CD4-positive, alpha-beta T cell treated with Interferon alpha-2 for 1 hour (primary cell): ENCODE data around the gene SERINC3.

Source experiments
- DNase-seq, 2 donors: peaks; one replicate each; pipeline ENCODE4 v3.0.0-alpha.2; 2020 to 2022

Gene SERINC3

DNA sequence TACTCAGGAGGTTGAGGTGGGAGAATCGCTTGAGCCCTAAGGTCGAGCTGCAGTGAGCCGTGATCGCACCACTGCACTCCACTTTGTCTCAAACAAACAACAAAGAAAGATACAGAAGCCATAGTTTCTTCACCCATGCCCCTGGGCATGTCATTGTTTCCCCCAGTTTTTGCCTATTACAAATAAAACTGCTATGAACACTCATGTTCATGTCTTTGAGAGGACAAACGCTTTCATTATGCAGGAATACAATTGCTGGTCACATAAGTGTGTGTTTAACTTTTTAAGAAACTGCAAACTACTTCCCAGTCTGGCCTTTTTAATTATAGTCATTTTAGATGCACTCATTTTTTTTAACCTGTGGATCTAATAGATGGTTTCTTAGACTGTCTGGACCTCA lies 58.4 kb downstream of the SERINC3 start:
- DNase-seq: no peak

DNA sequence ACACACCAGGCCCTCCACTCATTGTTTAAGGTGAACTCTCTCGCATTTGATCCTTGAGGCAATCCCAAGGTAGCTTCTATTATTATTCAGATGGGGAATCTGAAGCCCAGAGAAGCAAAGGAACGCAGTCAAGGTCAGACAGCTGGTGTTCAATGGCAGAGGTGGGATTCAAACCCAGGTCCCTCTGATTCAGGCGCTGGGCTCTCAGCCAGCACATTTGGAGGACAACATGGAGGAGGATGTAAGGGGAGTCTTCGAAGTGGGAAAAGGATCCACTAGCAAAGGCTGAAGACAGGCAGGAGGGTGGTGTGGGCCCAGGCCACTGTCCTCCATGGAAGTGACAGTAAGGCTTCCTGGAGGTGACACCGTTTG lies 60.1 kb downstream of the SERINC3 start:
- no peak for DNase-seq

- no peak for DNase-seq
Observed at GRCh38 chr20:44461142-44461802, 60.6 kb downstream of the SERINC3 start.

DNA sequence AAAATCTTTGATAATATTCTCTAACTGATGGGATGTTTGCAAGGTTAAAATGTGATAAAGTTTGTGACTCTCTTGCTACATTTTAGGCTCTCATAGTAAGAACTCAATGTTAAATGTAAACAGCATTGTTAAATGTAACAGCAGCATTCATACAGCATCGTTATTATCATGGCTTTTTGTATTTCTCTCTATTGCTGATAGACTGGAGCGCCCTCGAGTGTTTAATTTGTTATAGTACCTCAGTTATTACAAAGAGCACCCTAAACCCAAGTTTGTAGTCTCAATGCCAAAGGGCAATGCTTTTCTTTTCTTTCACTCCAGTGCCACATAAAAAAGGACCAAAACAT lies 61.1 kb downstream of the SERINC3 start:
- DNase-seq: peak in 1 of 2 donors; percentile 33

GRCh38 chr20:44459271-44459670 lies 62.6 kb downstream of the SERINC3 start:
- DNase-seq: no peak

DNA sequence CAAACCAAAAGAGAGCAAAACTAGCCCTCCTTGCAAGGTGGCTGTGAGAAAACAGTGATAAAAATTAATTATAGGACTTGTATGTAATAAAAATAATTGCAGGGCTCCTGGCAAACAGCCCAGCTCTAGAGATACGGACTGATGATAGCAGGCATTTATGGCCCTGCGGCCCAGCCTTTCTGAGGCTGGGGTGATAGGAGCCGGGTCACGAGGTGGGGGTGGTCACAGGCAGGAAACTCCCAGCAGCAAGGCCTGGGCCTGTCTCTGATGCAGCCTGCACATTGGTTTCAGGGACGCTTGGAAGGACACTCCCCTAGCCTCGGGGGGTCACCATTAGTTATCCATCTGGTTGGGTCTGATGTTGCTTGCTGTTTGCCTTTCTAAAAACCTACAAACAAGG lies 64.9 kb downstream of the SERINC3 start:
- no peak for DNase-seq

- DNase-seq: no peak
Observed at GRCh38 chr20:44456611-44457010, 65.3 kb downstream of the SERINC3 start.

DNA sequence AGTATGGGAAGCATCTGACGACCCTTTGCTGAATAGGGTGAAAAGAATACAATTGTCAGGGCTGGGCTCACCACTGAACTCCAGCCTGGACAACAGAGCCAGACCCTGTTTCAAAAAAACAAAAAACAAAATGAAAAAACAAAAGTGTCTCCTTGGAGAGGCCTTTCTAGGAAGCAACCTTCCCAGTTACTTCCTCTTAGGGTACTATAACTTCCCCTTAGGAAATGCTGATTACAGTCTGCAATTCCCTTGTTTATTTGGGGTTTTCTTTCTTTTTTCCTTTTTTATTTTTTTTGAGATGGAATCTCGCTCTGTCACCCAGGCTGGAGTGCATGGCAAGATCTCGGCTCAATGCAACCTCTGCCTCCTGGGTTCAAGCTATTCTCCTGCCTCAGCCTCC lies 66.7 kb downstream of the SERINC3 start:
- DNase-seq: no peak

DNA sequence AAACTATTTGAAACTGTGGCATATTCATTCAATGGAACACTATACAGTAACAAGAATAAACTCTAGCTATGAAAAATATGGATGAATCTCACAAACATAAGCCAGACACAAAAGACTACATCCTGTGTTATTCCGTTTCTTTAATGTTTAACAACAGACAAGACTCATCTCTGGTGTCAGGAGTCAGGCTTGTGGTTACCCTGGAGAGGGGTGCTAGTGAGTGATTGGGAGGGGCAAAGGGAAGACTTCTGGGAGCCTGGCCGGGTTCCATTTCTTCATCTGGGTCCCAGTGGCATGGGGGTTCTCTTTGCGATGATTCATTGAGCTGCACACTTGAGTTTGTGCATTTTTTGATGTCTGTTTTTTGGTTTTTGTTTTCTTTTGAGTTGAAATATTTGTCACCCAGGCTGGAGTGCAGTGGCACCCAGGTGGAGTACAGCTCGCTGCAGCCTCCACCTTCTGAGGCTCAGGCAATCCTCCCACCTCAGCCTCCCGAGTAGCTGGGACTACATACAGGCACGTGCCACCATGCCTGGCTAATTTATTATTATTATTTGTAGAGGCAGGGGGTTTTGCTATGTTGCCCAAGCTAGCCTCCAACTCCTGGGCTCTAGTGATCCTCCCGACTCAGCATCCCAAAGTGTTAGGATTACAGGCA lies 67.4 kb downstream of the SERINC3 start:
- DNase-seq: no peak

DNA sequence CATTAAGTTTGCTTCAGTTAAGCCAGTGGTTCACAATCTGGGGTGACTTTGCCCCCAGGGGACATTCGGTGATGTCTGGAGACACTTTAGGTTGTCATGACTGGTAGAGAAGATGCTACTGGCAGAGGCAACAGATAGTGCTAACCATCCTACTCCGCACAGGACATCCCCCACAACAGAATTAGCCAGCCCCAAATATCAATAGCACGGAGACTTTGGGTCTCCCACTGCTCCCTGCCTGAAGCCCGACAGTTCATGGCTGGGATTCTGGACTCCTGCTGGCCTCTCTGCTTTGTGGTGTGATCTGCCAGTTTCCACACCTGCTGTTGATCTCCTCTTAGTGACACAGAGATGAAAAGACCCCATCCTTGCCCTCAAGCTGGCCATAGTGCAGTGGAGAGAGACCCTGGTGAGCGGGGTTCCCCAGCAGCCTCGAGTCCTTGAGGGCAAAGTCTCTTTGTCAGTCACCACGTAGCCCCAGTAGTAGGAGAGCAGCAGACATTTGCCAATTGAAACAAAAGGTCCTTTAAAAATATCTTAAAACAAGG lies 70.9 kb downstream of the SERINC3 start:
- no peak for DNase-seq

GRCh38 chr20:44450281-44450889 lies 71.5 kb downstream of the SERINC3 start:
- no peak for DNase-seq

DNA sequence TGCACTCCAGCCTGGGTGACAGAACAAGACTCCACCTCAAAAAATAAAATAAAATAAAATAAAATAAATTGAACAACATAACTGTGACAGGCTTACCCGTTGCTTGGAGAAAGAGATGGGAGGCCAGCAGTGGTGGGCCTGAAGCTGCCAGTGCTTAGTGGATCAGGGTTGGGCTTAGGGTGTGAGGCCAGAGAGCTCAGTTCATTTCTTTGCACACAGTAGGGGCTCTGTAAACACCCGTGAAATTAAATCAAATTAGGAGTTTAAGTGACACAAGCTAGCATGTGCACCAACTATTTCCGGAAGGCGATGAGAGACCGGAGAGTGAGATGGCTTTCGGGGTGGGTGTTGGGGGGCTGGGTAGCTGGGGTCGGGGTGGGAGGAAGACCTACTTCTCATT lies 72.0 kb downstream of the SERINC3 start:
- no peak for DNase-seq

DNA sequence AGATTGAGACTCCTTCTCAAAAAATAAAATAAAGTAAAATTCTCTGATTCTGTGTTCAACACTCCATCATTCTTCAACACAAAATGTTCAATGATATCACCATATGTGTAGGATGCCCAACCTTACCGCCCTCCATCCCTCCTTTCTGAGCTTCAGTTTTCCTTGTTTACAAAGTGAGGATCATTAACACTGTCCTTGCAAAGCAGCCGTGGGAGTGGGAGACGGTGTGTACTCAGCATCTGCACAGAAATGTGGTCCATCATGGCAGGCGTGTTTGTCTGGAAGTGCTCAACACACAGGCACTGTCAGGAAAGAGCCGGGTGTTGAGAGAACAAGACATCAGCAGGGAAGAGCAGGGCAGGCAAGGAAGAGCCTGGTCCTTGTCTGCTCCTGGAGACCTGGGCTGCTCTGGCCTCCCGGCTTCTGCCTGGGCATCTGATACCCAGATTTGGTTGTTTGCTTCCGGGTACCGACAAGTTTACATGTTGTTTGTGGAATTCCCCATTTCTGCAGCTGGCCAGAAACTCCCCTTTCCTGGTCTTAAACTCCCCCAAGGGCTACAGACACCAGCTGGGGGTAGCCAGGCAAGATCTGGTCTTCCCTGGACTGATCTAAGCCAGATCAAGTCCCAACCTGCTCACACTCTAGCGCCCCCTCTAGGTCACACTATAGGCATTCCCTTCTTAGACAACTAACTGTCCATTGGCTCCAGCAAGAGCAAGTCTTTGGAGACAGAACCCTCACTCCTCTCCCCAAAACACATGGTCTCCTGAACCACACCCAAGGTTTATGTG lies 72.9 kb downstream of the SERINC3 start:
- peak in 1 of 2 donors; percentile 6 for DNase-seq

GRCh38 chr20:44447827-44448419 lies 73.9 kb downstream of the SERINC3 start:
- no peak for DNase-seq
